GM19025 (cell line): Measurements from ENCODE around the gene LRRC74A.

ENCODE experiments used
- ATAC-seq: cut with Tn5 transposase; IDR thresholded peaks from one replicate; pipeline ENCODE4 v1.9.1; 2021; ENCODE audit warnings: mild to moderate bottlenecking, low read depth, moderate library complexity; ENCODE audit not compliant: unreplicated experiment

LRRC74A gene

GRCh38 chr14:76808990-76809389 is 17.2 kb upstream of the LRRC74A start:
- no peak for ATAC-seq

GRCh38 chr14:76810525-76810924 is 15.7 kb upstream of the LRRC74A start:
- ATAC-seq, result no peak

DNA sequence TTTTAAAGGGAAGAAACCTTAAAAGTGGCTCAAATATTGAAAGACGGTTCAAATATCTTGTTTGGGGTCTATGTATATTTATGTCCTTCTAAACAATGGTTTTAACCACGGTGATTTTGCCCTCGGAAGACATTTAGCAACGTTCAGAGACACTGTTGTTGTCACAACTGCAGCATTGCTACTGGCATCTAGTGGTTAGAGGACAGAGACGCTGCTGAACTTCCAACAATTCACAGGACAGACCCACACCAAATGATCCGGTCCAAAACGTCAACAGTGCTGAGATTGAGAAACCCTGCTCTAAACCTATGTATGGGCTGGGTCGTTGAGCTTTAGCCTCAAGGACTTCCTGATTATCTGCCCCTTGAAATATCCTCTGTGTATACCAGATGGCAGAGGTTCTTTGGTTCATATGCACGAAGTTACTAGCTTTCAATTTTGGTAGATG is 15.2 kb upstream of the LRRC74A start:
- ATAC-seq, result no peak

DNA sequence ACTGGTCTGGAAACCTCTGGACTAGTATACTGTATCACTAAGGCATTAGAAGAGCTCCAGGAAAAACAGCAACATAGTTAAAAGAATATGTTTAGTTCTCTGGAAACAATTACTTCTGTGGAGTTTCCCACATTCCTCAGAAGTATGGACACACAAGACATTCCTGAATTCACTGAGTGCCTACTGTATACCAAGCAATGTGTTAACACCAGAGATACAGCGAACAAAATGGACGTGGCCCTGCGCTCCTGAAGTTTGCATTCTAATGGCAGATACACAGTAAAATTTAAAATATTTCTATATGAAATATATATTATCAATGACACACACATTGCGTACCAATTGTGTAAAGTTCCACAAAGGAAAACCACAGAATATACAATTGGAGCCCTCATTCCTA is 14.6 kb upstream of the LRRC74A start:
- no peak for ATAC-seq

DNA sequence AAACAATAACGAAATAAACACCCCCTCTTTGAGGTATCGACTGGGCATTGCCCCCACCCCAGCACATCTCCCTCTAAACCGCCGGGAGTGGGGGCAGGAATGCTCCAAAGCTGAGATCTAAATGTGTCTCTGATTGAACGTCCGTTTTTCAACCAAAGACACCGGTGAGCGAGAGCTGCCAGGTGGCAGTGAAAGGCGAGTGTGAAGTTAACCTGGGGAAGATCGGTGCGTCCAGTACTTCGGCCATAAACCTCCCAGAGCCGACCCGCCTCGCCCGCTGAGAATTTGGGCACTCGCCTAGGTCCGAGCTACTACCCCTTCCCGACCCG is 14.2 kb upstream of the LRRC74A start:
- no peak for ATAC-seq

DNA sequence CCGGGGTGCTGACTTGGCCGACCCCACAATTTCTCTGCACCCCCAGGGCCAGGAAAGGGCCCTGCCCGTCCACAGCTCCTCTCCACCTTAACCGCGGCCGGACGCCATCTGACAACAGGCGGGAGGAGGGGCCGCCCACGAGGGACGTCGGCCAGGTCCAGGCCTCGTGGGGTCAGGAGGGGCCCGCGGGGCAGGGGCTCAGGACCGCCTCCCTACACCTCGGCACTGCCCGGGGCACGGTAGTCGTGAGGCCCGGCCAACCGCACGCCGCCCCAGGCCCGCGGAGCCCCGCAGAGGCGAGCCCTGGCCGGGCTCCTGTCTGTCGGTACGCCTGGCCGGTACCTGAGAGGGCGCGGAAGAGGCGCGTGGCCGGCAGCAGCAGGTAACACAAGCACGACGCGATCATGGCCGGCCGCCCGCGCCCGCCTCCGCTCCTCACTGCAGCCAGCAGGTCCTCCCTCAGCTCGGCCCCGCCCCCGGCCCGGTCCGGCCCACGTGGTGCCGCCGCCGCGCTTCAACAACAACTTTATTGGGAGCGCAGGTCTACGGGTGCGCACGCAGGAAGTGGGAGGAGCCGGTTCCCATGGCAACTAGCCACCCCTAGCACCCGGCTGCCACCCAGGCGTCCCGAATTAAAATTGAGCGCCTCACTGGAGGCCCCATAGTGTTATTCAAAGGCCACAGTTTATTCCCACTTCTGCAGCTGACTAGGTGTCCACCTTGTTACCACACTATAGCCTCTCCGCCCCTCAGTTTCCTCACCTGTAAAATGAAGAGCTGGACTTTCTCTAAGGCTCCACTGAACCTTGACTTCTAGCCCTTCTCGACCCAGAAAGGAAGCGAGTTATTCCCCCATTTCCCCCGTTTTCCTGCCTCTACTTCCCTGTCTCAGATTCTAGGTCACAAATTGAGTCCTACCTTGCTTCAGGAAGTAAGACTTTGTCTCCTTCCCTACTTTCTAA is 13.5 kb upstream of the LRRC74A start, which contains the start of gene ANGEL1:
Gene ANGEL1, minus strand, starts transcription at position 461 of the 962 bp plus-strand sequence. Its CDS starts 55 bp downstream, at position 406.
- ATAC-seq, result peak; percentile 91

- no peak for ATAC-seq
These were observed 11.2 kb upstream of the LRRC74A start for GRCh38 chr14:76814726-76815645.

DNA sequence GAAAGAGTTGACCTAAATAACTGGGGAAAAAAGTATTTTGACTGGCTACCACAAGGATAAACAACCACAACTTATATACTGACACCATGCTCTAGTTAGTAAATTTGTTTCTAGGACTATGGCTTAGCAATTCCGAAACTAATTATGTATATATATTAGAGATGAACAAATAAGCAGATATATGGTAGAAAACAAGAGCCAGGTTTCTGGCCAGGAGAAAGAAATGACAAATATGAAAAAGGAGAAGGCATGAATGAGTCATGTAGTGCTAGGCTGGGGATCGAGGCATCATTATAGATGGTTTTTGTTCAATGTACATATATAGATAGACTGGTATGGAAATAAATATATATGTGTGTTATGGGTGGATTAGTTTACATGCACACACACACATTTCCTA is 5.5 kb upstream of the LRRC74A start:
- ATAC-seq, result no peak

DNA sequence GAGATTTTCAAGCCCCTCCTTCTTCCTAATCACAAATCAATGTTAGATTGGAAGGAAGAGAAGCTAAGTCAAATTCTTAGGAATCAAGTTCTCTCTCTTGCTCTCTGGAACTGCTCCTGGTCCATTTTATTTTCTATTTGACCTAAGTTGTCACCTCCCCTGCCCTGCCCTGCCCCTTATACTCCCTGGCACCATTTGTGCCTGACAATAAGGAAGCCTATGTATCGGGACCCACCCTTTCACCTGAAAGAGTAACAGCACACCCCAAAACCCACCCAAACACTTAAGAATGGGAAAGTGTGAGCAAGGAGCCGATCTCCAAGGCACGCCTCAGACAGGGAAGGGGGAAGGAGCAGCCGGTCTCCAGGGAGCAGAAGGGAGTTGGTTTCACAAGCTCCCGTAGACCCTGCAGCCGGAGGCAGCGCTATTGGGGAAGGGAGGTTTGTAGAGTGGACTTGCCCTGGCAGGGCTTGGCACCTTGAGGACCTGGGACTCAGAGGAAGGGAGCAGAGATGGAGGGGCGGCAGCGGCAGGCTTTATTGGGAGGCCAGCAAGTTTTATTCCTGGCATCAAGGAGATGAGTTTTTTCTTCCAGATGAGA is 1.6 kb downstream of the LRRC74A start:
- ATAC-seq, result no peak

GRCh38 chr14:76828339-76829012 is 2.3 kb downstream of the LRRC74A start:
- no peak for ATAC-seq

DNA sequence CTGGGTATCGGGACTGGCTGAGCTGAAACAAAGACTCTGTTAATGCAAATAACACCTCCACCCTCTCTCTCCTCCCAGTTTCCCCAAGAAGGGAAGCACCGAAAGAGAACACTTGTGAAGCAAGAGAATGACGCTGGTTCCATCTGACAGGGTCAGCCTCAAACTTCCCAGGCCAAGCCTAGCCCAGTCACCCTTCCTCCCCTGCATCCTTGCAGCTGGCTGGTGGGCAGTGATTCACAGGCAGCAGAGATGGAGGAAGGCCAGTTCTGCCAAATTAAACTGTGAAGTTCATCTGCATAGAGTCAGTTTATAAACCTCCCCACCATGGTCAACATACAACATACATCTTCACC is 2.8 kb downstream of the LRRC74A start:
- ATAC-seq, result no peak

DNA sequence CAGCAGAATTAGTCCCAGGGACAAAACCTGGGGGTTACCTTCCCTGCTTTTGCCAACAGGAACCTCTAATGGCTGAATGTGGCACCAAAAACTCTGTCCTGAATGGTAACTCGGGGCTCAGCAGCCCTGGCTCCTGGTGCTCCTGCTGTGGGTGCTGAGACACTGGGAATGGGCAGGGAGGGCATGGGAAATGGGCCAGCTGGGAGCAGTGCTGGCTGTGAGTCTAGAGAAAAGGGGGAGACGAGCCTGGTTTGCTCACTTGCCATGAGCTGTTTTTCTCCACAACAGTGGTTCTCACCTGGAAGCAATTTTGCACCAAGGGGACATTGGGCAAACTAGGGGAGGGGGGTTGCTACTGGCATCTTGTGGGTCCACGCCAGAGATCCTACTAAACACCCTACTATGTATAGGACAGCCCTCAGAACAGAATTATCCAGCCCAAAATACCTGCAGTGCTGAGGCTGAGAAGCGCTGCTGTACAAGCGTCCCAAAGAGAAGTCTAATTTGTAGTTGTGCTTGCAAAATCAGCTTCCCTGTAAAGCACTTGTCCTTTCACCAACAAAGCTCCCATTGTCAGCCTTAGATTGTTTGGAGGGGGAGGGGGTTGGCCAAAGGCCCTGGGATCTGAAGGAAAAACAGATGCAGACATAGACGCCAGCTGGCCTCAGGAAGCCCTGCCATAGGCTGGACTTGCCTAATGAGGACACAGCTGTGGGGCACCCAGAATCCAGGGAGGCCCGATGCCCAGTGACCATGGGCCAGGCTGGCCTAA is 3.6 kb downstream of the LRRC74A start:
- ATAC-seq, result no peak

DNA sequence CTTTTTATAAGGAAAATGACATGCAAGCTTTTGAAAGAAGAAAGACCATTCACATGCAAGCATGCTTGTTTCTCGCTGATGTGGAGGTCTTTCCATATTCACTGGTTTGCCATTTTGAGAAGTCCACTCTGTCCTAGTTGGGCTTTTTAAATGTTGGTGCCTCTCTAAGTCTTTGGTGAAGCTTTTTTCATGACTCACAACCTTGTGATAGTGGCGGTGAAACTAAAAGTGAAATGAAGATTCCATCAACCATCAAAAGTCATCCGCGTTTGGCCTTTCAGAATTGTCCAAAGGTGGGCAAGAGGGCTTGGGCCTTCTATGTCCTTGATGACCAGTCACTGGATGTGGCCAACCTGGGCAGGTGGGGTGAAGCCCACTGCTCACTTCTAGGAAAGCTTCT is 4.3 kb downstream of the LRRC74A start:
- no peak for ATAC-seq

DNA sequence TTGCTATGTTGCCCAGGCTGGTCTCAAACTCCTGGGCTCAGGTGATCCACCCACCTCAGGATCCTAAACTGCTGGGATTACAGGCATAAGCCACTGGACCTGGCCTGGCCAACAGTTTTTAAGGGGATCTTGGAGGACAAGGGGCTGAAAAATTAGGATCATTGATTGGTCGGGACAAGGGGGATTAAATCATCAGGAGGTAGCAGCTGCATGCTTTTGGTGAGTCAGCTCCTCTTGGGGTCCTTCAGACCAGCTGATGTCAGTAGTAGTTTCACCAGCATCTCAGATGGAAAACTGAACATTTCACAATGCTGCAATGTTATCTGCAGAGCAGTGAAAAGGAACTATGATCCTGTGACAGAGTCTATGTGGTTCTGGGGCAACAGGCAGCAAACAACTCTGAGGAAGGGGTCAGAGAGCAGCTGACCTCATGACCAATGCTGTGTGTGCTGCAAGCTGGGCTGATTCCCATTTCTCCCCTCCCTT is 6.3 kb downstream of the LRRC74A start:
- ATAC-seq, result no peak

DNA sequence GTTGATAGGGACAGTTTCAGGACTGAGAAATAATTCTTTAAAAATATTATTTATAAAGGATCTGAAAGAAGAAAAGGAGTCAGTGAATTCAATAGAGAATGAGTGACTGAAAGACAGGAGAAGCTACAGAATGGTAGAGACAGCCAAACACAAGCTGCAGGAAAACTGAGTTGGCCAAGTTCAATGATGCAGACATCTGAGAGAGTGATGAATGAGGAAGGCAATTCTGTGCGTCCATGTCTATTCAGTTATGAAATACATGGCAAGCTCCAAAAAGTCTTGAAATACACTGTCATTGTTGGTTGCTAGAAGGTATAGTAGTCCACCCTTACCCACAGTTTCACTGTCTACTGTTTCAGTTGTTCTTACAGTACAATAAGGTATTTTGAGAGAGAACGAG is 6.8 kb downstream of the LRRC74A start:
- no peak for ATAC-seq

DNA sequence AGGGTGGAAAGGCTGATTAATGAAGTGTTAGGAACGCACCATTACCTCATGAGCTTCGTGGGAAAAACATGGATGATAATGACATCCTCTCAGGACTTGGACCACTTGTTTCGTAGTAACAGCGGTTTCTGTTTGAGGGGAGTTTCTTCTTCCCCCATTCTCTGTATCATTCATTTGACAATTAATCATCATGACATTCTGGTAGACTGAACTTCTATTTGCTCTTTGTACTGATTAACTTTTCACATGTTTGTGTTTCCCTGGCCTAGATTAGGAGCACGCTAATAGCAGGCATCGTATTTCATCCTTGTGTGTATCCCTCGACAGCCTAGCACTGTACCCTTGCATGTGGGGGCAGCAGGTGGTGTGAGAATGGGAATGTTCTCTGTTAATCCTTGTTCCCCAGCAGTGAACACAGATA is 8.0 kb downstream of the LRRC74A start:
- no peak for ATAC-seq

GRCh38 chr14:76836029-76836630 is 9.9 kb downstream of the LRRC74A start:
- ATAC-seq, result no peak

GRCh38 chr14:76837524-76837923 is 11.3 kb downstream of the LRRC74A start:
- ATAC-seq, result no peak

DNA sequence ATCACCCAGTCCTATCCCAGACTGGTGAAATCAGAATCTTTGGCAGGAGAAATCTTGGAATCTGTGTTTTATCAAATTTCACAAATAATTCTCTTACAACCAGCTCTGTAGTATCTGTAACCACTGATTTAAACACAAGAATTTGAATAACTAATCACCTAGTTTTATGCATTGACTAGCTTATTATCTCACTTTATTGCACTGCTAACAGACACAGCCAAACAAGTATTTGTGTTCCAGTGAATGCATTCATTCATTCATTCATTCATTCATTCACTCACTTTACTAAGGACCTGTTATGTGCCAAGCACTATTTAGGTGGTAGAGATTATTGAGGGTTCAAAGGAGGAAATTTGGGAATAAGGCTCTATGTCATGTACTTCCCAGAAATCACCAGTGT is 16.2 kb downstream of the LRRC74A start:
- ATAC-seq, result no peak
